HG02571 (cell line): ENCODE measurements around the gene S100A11.

Source experiments
- ATAC-seq: cut with Tn5 transposase; IDR thresholded peaks from one replicate; pipeline ENCODE4 v1.9.1; 2021; ENCODE audit warnings: mild to moderate bottlenecking, moderate library complexity; ENCODE audit not compliant: unreplicated experiment

S100A11 gene

DNA sequence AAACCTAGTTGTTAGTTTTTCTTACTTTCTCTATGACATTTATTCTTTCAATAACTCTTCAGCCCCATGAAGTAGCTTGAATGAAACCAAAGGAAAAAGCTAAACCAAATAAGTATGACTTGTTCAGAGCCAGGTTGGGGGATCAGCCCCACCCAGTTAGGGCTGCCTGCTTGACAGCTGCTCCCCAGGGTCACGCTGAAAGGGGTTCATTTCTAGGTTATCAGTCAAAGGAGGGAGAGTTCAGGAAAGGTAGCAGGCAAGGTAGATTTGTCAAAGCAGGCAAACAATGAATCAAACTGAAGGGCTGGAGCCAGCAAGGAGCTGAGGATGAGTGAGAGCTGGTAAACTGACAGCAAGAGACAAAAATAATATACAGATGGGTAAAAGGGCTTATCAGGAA is 3.1 kb upstream of the S100A11 start:
- no peak for ATAC-seq

DNA sequence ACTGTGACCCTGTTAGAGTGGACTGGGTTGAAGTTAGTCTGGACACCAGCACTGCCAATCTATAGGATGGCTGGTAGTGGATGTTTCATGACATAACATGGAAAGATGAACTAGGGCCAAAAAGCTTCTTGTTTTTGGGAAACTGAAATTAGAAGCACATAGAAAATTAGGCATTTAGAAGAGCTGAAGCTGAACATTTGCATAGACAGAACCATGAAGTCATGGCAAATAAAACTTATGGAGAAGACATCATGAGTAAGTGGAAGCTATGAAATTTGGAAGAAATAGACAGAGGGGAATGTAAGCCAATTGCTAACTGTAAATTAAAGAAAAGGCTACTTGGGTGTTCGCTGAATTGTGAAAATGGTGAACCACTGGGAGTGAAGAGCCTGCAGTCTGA is 2.7 kb upstream of the S100A11 start:
- no peak for ATAC-seq

DNA sequence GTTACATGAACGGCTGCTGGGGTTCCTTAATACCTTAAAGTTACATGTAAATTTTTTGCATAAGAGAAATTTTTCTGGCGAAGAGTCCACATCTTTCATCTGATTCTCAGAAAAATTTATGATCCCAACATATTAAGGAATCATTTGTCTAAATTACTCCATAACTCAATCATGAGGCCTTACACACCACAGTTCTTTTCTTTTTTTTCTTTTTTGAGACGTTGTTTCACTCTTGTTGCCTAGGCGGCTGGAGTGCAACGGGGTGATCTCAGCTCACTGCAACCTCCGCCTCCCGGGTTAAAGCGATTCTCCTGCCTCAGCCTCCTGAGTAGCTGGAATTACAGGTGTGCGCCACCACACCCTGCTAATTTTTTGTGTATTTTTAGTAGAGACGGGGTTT is 2.1 kb upstream of the S100A11 start:
- ATAC-seq: no peak

DNA sequence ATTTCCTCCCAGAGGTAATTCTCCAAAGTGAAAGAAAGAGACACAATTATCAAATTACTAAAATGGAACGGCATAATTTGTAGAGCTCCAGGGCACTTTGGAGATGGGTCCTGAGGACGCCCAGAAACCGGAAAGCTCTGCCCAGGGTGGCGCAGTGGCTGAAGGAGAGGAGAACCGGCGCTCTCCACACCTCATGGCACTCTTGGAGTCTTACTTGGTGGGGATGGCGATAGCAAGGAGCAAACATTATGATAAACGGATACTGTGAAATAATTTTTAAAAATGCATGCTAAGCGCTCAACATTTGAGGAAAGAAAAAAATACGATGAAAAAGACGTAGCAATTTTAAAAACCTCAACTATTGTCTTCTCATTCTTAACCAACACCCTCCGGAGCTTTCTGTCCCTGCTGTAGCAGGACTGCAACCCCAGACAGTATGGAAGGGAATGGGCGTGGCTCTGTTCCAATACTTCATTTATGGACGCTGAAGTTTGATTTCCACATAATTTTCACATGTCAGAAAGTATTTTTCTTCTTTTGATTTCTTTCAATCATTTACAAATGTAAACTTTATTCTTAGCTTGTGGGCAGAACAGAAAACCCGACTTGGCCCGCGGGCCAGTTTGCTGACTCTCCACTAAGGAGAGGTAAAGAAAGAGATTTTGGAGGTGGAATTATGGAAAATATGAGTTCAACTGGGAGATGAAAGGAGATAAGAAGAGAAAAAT is 1.1 kb downstream of the S100A11 start:
- ATAC-seq: no peak

DNA sequence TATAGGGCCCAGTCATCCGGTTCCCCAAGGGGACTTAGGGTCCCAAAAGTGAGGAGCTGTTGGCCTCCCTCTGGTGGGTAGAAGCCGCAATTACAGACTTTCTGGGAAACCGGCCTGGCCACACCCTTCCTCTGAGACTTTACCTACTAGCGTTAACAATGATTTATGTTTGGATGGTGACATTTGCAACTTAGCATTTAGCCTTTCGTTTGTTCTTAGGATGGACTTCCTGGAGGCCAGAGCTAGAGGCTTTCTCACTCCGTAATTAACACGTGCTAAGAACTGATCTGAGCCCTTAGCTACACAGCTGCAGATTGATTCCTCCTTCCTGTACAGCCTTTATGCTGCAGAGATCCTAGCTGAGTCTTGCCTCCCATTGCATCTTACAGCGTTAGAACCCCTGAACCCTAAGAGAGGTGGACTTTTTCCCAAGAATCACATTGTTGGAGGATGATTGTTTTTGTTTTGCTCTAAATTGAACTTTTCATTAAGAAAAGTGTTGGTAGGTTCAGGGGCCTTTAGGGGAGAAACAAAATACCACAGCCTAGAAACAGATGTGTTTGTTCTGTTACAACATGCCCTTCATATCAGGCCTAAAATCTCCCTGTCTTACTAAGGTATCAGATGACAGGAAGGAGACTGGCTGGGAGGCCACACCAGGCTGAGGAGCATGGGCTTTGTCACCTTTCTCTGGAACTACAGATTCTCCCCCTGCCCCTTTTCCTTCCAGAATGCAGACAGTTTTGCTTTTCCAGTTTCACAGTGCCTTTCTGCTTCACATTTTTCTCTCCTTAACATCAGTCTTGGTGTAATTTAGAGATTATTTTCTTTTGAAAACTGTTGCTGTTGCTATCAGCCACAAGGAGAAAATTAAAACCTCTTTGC is 1.9 kb downstream of the S100A11 start:
- no peak for ATAC-seq

DNA sequence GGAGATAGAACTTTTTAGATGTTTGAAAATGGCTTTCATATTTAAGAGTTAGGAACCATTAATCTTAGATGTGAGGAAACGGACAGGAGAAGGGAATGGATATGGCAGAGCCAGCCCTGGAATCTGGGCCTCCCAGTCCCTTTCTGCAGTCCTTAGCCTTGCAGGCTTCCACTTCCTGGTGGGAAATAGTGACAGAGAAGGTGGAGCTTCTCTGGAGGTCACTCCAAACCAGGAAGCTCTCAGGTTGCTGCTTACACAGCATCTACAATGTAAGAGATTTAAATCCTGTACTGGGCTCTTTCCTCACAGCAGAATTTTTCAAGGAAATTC is 2.5 kb downstream of the S100A11 start:
- no peak for ATAC-seq

DNA sequence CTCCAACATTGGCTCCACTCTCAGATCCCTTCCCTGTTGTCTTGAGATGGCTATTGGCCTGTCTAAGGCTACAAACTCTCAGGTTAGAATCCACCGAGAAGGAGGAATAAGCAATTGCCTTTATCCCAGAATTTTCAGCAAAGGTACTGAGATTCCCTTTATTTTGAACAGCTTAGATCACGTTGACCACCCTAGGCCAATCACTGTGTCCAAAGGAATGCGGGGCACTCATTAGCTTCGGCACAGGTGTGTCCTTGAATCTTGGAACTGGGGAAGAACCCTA is 6.9 kb downstream of the S100A11 start:
- ATAC-seq: no peak

DNA sequence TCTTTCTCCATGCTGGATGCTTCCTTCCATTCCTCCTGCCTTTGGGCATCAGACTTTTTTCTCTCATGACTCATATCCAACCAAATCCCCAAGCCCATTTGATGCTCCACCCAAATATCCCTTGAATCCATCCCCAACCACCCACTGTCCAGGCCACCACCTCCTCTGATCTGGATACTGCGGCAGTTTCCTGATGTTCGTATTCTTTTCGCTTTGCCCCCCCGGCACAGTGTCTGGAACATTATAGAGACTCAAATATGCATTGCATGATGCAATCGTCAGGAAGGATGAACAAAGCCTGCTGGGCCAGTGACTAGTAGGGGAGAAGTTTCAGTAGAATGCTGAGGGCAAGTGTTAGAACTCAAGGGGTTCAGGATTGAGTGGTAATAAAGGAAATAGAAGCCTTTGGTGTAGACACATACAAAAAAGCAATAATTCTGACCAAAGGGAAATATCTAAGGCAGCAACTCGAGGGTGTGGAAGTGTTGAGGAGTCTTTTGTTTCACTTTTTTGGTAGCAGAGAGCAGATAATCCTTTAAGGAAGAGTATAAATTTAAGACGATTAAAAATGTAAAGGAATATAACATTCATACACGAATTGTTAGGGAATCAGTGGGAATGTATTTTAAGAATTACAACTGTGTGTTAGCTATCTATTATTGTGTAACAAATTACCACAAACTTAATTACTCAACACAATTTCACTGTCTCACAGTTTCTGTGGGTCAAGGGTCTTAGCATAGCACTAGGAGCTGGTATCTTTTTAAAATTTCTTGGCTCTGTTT is 7.5 kb downstream of the S100A11 start:
- no peak for ATAC-seq

DNA sequence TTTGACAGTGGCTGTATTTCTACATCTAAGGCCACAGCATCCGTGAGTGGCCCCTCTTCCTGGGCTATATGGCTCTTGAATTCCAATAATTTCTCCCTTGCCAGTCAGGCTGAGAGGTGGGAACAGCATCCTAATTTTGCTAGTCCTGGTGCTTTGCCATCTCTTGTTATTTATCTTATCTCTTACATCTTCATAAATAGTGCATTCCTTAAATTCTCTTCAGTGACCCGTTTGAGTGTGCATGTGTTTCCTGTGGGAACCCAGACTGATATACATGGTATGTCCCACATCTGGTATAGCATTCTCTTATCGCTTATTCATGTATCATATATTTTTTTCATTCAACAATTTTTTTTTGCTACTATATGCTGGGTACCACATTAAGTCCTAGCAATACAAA is 9.9 kb downstream of the S100A11 start:
- ATAC-seq: no peak

DNA sequence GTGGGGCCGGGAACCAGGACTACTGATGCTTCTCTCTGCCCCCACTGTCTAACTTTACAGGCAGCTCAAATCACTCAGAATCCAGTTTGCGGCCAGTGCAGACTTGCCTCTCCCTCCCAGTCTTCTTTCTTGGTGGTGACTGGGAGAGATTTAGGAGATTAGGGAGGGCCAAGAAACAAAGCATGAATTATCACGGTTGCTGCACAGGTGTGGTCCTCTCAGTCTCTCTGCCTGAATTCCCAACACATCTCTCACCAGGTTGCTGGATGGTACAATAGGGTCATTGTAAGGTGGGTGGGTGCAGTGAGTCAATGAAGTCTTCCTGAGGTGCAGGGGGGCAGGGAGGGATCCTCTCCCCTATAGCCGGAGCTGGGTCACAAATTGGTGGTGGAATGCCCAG is 12.6 kb downstream of the S100A11 start:
- no peak for ATAC-seq

DNA sequence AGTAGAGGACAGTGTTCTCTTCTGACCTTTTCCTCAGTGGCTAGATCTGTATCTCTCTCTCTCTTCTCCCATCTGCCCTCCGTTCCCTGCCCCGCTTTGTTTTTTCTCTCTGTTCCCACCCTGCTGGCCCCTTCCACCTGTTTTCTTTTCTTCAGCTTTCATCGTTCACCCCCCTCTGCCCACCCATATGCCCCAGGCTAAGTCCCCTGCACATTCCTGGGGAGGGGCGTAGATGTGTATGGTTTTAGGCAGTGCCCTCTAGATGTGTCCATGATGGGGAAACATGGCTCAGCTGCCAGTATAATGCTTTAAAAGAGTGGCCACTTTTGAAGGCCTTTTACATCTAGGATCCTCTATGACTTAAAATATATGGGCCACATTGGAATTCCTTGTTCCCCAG is 13.6 kb downstream of the S100A11 start:
- ATAC-seq: no peak

DNA sequence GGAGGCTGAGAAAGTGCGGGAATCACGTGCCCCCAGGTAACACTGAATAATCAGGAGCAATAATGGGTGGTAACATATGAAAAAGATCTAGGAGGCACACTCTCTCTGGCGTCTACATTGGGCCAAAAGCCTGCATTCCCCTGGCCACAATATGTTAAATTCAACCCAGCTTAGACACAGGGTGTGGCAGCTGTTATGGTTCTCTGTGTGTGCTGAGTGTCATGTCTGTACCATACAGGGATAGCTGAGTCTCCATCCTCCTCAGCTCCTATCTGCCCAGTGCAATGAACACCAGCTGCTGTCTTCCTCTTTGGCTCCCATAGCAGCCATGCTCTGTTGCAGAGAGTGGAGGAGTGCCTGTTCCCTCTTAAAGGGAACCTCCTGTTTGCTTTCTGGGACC is 14.3 kb downstream of the S100A11 start:
- no peak for ATAC-seq

DNA sequence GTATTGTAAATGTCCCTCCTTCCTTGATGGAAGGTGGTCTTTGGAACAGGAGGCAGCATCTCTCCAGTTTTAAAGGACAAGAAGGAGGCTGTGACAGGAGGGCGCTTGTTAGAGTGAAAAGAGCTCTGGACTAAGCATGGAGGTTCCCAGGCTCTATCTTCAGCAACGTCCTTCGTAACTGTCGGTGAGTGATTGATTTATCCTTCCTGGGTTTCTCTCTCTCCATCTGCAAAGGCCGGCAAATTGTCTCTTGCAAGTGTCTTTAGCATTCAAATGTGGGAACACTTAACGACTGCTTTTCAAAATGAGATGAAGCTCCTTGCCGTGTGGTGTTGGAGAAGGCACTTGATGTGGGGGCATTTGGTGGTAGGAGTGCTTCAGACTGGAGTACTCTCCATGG is 15.2 kb downstream of the S100A11 start:
- no peak for ATAC-seq

DNA sequence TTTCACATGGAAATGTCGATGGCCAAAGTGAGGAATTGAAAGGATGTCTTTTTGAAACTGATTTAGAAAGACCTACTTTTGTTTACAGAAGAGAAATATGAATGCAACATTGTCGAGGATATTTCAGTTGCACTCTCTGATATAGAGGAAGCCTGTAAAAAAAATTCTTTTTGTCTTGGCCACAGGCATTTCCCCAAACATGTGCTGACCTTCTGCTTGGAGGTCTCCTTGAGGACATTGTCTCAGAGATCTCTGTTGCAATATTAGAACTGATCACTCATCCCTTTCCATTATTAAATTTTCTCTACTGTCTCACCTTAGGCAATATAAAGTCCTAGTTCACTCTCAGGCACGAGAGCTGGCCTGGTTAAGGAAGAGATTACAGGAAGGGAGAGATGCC is 16.0 kb downstream of the S100A11 start:
- no peak for ATAC-seq

DNA sequence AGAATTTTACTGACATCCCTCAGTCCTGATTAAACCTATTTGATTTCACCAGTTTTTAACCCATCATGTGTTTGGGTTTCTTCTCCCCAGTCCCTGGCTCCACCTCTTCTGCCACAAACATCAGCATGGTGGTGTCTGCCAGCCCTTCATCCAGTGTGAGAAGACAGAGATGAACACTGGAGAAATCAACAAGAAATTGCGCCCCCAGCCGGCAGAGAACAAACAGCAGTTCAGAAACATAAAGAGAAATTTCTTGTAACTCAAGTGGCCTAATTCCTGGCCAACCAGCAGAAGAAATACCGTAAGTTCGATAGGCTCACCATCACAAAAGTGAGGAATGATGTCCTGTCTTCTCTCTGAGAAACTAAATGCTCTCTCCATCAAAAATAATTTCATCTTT is 18.3 kb downstream of the S100A11 start:
- ATAC-seq: no peak

DNA sequence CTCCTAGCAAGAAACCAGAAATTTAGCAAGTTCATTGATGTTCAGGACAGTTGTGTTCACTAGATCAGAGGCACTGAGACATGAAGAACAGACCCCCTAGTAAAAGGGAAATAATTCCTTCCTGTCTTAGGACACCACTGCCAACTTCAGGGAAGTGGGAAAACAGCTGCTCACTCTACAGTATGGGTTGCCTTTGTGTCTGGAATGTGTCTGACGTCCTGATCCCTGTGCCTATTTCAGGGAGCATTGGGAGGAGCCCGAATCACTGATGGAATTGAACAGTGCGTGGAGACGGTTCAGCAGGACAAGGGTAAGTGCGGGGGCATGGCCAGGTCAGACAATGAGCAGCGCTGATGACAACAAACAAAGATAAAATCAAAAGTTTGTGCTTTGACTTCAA is 21.0 kb downstream of the S100A11 start:
- ATAC-seq: no peak

DNA sequence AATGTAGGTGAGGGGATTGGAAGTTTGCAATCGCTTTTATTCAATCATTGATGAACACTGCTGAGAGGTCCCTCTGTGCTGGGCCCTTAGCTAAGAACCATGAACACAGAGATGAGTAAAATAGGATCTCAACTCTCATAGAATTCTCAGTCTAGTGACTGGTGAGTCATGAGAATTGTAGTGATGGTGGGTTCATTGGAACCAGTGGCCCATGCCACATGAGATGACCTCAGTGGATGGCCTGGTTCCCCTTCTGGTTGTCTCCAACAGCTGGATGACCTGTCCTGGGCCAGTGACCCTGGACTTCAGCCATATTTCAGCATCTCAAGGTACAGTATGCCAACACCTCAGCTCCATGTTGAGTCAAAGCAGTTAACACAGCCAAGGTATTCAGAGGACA is 21.9 kb downstream of the S100A11 start:
- no peak for ATAC-seq

DNA sequence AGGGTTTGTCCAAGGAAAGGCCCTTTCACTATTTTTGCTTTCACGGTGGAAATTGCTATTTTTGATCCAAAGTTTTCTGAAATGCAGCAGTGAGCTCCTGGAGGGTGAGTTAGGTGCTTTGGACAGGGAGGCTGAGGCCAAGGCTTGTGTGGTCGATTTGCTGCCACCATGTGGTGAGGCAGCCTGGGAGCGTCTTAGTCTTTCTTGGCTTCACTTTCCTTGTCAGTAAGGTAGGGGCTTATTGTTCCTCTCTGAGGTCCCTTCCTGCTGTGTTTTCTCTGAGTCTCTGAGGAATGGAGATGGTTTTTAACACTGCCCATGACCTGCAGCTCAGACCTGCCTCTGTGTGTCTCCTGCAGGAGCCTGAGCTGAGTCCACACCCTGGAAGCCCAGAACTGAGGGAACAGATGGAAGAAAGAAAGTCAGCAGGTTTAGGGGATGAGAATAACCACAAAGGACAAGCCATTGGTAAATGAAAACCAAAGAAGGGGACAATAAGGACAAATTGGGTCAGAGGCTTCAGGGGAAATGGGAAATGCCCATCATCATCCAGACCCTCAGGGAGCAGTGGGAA is 23.1 kb downstream of the S100A11 start:
- ATAC-seq: no peak

DNA sequence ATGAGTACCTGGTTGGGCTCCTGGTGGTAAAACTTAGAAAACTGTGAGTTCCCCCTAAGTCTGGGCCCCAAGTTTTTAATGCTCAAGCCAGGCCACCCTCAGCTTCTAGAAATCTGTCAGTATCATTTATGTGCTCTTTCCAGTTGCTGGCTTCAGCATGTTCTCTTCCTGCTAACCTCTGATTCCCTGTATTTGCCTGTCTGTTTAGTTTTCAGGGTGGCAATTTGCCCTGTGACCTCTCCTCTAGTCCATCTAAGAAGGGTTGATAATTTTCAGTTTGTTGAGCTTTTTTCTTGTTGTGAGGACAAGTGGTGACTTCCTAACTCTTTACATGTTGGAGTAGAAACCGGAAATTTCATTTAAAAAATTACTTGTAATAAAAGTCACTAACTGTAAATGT is 27.1 kb downstream of the S100A11 start:
- ATAC-seq: no peak

DNA sequence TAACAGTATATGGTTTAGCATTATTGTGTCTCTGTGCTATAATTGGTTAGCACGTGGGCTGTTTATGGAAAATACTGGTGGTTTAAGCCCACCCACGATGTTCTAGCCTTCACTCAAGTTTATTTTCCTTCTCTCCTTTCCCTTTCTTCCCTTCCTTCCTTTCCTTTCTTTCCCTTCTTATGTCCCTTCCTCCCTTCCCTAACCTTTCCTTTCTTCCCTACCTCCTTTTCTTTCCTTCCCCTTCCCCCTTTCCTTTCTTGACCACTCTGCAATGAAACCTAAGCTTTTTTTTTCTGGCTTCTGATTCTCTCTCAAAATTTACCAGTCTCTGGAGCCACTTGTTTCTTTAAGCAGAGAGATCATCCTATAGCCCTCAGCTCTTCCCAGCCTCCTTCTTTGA is 29.8 kb downstream of the S100A11 start:
- no peak for ATAC-seq

DNA sequence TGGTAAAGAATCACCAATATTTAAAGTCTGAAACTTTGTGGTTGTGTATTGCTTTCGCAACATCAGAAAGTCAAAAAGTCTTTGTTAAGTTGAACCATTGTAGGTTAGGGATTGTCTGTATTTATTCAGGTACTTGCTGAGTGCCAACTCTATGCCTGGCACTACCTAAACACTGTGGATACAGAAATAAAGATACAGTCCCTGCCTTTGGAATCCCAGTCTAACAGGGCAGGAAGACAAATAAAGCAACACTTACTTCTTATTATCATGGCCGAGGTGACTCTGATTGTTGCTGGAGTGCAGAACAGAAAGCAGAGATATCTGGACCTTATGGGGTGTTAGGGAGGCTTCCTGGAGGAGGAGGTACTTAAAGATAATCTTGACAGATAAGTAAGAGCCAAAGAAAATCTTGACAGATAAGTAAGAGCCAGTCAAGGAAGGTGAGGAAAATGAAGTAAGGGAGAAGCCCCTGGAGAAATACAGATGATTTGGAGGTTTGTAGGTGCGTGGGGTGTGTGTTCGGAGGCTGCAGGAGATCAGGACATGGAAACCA is 31.4 kb downstream of the S100A11 start:
- no peak for ATAC-seq
